HEK293 (cell line): Measurements from ENCODE around the gene GSTM5.

Source experiments
- CTCF ChIP-seq: fragments of 450-650 bp; formaldehyde crosslinking; IDR thresholded peaks from 2 replicates; pipeline ENCODE4 v1.5.1; 2016; ENCODE audit warnings: missing biosample characterization, missing genetic modification characterization
- REST ChIP-seq: fragments of 450-650 bp; formaldehyde crosslinking; IDR thresholded peaks from 2 replicates; pipeline ENCODE4 v1.5.1; 2016; ENCODE audit warnings: missing biosample characterization, missing genetic modification characterization
- ZBTB21 ChIP-seq: fragments of 450-650 bp; formaldehyde crosslinking; IDR thresholded peaks from 2 replicates; pipeline ENCODE4 v1.5.1; 2017; ENCODE audit warnings: missing biosample characterization, missing genetic modification characterization
- ZNF19 ChIP-seq: fragments of 450-650 bp; formaldehyde crosslinking; IDR thresholded peaks from 2 replicates; pipeline ENCODE4; 2016; ENCODE audit warnings: missing biosample characterization, missing genetic modification characterization, low read depth
- ZNF830 ChIP-seq: fragments of 450-650 bp; IDR thresholded peaks from 2 replicates; pipeline ENCODE4 v1.5.0; 2018; ENCODE audit warnings: missing biosample characterization, missing genetic modification characterization, low read depth, mild to moderate bottlenecking, moderate library complexity

GRCh38 chr1:109717729-109718128 lies 5.7 kb downstream of the GSTM5 start:
- TF ChIP-seq ZBTB21 (tag by site-specific recombination) (no peak), CTCF (tag by site-specific recombination) (no peak), ZNF19 (no peak), ZNF830 (no peak), REST (tag by site-specific recombination) (no peak)
